Stimulated activated naive CD8-positive, alpha-beta T cell treated with anti-CD3 and anti-CD28 coated beads, Interleukin-15, Interleukin-2, amounts not matched to agents 100 ng/mL and 50 ng/mL, for 24 hours (primary cell): ENCODE results near the gene PRICKLE3.

Experiments
- H3K27ac Mint-ChIP-seq: one replicate; pipeline ENCODE4 v1.8.0; 2021; ENCODE audit warnings: mild to moderate bottlenecking, mixed read lengths
- H3K27me3 Mint-ChIP-seq: one replicate; pipeline ENCODE4 v1.8.0; 2021; ENCODE audit warnings: mixed read lengths
- H3K36me3 Mint-ChIP-seq: one replicate; pipeline ENCODE4 v1.8.0; 2021; ENCODE audit warnings: low read depth, mixed read lengths
- H3K4me1 Mint-ChIP-seq: one replicate; pipeline ENCODE4 v1.8.0; 2021; ENCODE audit warnings: low read depth, mixed read lengths
- H3K4me3 Mint-ChIP-seq: one replicate; pipeline ENCODE4 v1.8.0; 2021; ENCODE audit warnings: mild to moderate bottlenecking, mixed read lengths
- H3K9me3 Mint-ChIP-seq: one replicate; pipeline ENCODE4 v1.8.0; 2021; ENCODE audit warnings: mixed read lengths

PRICKLE3 gene

GRCh38 chrX:49214416-49214815 is 28.2 kb upstream of the PRICKLE3 start:
- H3K27me3 Mint-ChIP-seq, result no peaks in the 10 kb centered on the region
- H3K4me1 Mint-ChIP-seq, result no peaks in the 10 kb centered on the region
- no peaks in the 10 kb centered on the region for H3K9me3 Mint-ChIP-seq
- no peak overlapping the region for H3K27ac Mint-ChIP-seq
- no peaks in the 10 kb centered on the region for H3K36me3 Mint-ChIP-seq
- H3K4me3 Mint-ChIP-seq, result no peak overlapping the region

GRCh38 chrX:49212861-49213260 is 26.7 kb upstream of the PRICKLE3 start:
- H3K4me1 Mint-ChIP-seq, result peaks cover 3% of the 10 kb centered on the region
- no peaks in the 10 kb centered on the region for H3K27me3 Mint-ChIP-seq
- no peak overlapping the region for H3K27ac Mint-ChIP-seq
- H3K9me3 Mint-ChIP-seq, result no peaks in the 10 kb centered on the region
- H3K36me3 Mint-ChIP-seq, result no peaks in the 10 kb centered on the region
- H3K4me3 Mint-ChIP-seq, result no peak overlapping the region

GRCh38 chrX:49212209-49212608 is 26.0 kb upstream of the PRICKLE3 start:
- Mint-ChIP-seq H3K36me3 (no peaks in the 10 kb centered on the region), H3K4me3 (no peak overlapping the region), H3K9me3 (no peaks in the 10 kb centered on the region), H3K4me1 (peaks cover 3% of the 10 kb centered on the region), H3K27ac (no peak overlapping the region), H3K27me3 (no peaks in the 10 kb centered on the region)

GRCh38 chrX:49211074-49211473 is 24.9 kb upstream of the PRICKLE3 start:
- Mint-ChIP-seq H3K27ac (no peak overlapping the region), H3K36me3 (no peaks in the 10 kb centered on the region), H3K4me1 (peaks cover 3% of the 10 kb centered on the region), H3K4me3 (no peak overlapping the region), H3K27me3 (no peaks in the 10 kb centered on the region), H3K9me3 (no peaks in the 10 kb centered on the region)

GRCh38 chrX:49210406-49210805 is 24.2 kb upstream of the PRICKLE3 start:
- Mint-ChIP-seq H3K36me3 (no peaks in the 10 kb centered on the region), H3K27ac (no peak overlapping the region), H3K9me3 (no peaks in the 10 kb centered on the region), H3K27me3 (no peaks in the 10 kb centered on the region), H3K4me3 (no peak overlapping the region), H3K4me1 (peaks cover 3% of the 10 kb centered on the region)

GRCh38 chrX:49209434-49210251 is 23.5 kb upstream of the PRICKLE3 start:
- no peaks in the 10 kb centered on the region for H3K9me3 Mint-ChIP-seq
- no peaks in the 10 kb centered on the region for H3K27me3 Mint-ChIP-seq
- no peaks in the 10 kb centered on the region for H3K36me3 Mint-ChIP-seq
- H3K4me3 Mint-ChIP-seq, result peak overlapping the region; percentile 45
- no peak overlapping the region for H3K27ac Mint-ChIP-seq
- peaks cover 3% of the 10 kb centered on the region for H3K4me1 Mint-ChIP-seq

- Mint-ChIP-seq H3K27me3 (no peaks in the 10 kb centered on the region), H3K27ac (no peak overlapping the region), H3K4me1 (peaks cover 3% of the 10 kb centered on the region), H3K36me3 (no peaks in the 10 kb centered on the region), H3K4me3 (no peak overlapping the region), H3K9me3 (no peaks in the 10 kb centered on the region)
Measured at GRCh38 chrX:49208399-49208798, 22.2 kb upstream of the PRICKLE3 start.

GRCh38 chrX:49206543-49206942 is 20.4 kb upstream of the PRICKLE3 start:
- Mint-ChIP-seq H3K27me3 (no peaks in the 10 kb centered on the region), H3K36me3 (no peaks in the 10 kb centered on the region), H3K4me1 (peaks cover 3% of the 10 kb centered on the region), H3K4me3 (no peak overlapping the region), H3K9me3 (no peaks in the 10 kb centered on the region), H3K27ac (no peak overlapping the region)

GRCh38 chrX:49205443-49205842 is 19.3 kb upstream of the PRICKLE3 start:
- no peaks in the 10 kb centered on the region for H3K9me3 Mint-ChIP-seq
- H3K4me3 Mint-ChIP-seq, result no peak overlapping the region
- H3K4me1 Mint-ChIP-seq, result peaks cover 6% of the 10 kb centered on the region
- no peaks in the 10 kb centered on the region for H3K27me3 Mint-ChIP-seq
- H3K27ac Mint-ChIP-seq, result no peak overlapping the region
- no peaks in the 10 kb centered on the region for H3K36me3 Mint-ChIP-seq

- no peaks in the 10 kb centered on the region for H3K36me3 Mint-ChIP-seq
- no peaks in the 10 kb centered on the region for H3K27me3 Mint-ChIP-seq
- H3K27ac Mint-ChIP-seq, result no peak overlapping the region
- peaks cover 6% of the 10 kb centered on the region for H3K4me1 Mint-ChIP-seq
- H3K4me3 Mint-ChIP-seq, result no peak overlapping the region
- H3K9me3 Mint-ChIP-seq, result no peaks in the 10 kb centered on the region
Measured at GRCh38 chrX:49204709-49205108, 18.5 kb upstream of the PRICKLE3 start.

- Mint-ChIP-seq H3K9me3 (no peaks in the 10 kb centered on the region), H3K4me3 (no peak overlapping the region), H3K4me1 (peaks cover 7% of the 10 kb centered on the region), H3K27ac (no peak overlapping the region), H3K27me3 (no peaks in the 10 kb centered on the region), H3K36me3 (no peaks in the 10 kb centered on the region)
Measured at GRCh38 chrX:49204017-49204416, 17.8 kb upstream of the PRICKLE3 start.

GRCh38 chrX:49203536-49203935 is 17.4 kb upstream of the PRICKLE3 start:
- Mint-ChIP-seq H3K27ac (no peak overlapping the region), H3K4me3 (no peak overlapping the region), H3K27me3 (no peaks in the 10 kb centered on the region), H3K4me1 (peaks cover 10% of the 10 kb centered on the region), H3K9me3 (no peaks in the 10 kb centered on the region), H3K36me3 (no peaks in the 10 kb centered on the region)

GRCh38 chrX:49202022-49202421 is 15.8 kb upstream of the PRICKLE3 start:
- H3K27ac Mint-ChIP-seq, result no peak overlapping the region

GRCh38 chrX:49199906-49200771 is 14.0 kb upstream of the PRICKLE3 start, which contains the start of gene SYP:
Gene SYP (minus strand): TSS chrX:49200193. CDS start chrX:49200186, 7 bp downstream.
- Mint-ChIP-seq H3K4me1 (peaks cover 16% of the 10 kb centered on the region), H3K4me3 (peak within 1 kb of the TSS; percentile 67)

More at GRCh38 chrX:49202022-49202421, 15.8 kb upstream of the PRICKLE3 start:
- Mint-ChIP-seq H3K36me3 (no peaks in the 10 kb centered on the region), H3K9me3 (no peaks in the 10 kb centered on the region), H3K27me3 (no peaks in the 10 kb centered on the region), H3K4me1 (peaks cover 16% of the 10 kb centered on the region), H3K4me3 (no peak overlapping the region)

GRCh38 chrX:49199315-49199595 is 13.1 kb upstream of the PRICKLE3 start:
- Mint-ChIP-seq H3K27me3 (no peaks in the 10 kb centered on the region), H3K27ac (no peak overlapping the region), H3K9me3 (no peaks in the 10 kb centered on the region)

More at GRCh38 chrX:49199906-49200771, 14.0 kb upstream of the PRICKLE3 start, which contains the start of gene SYP:
- Mint-ChIP-seq H3K9me3 (no peaks in the 10 kb centered on the region), H3K27ac (peak within 1 kb of the TSS; percentile 76), H3K36me3 (no peaks in the 10 kb centered on the region), H3K27me3 (no peaks in the 10 kb centered on the region)

More at GRCh38 chrX:49199315-49199595, 13.1 kb upstream of the PRICKLE3 start:
- Mint-ChIP-seq H3K36me3 (no peaks in the 10 kb centered on the region), H3K4me1 (peaks cover 16% of the 10 kb centered on the region), H3K4me3 (peak overlapping the region; percentile 60)
